ENCODE results near the gene FARP1.

DNA sequence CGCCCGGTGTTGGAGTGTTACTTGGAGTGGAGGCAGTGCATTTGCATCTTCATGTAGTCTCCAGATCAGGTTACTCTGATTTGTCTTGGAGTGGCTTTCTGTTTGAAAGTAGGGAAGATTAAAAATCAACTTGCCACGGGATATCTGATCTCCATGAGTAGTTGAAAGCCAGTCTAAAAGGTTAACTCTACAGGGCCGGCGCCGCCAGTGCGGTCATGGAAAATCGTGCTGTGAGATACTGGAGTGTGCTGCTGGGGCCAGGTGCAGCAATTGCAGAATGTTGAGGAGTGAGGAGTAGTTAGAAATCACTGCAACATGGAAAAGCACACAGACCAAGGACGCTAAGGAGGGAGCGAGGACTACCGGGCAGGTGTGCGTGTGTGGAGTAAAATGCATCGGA, 259.0 kb downstream of the FARP1 start:
- TF ChIP-seq CTCF (IDR thresholded peaks at IDR 0.05) = no peak
- TF ChIP-seq POLR2A (IDR thresholded peaks at IDR 0.05) = no peak
